HG02970 (cell line): Measurements from ENCODE around the gene ULK4.
"Not testable (repeated sequence)": the region's sequence is repeated elsewhere in the genome, so short reads cannot be mapped to it uniquely, and the experiment has no call there.

Source experiments
- ATAC-seq: cut with Tn5 transposase; IDR thresholded peaks from one replicate; pipeline ENCODE4 v1.9.1; 2021; ENCODE audit warnings: mild to moderate bottlenecking, moderate library complexity, moderate number of reproducible peaks; ENCODE audit not compliant: unreplicated experiment, low FRiP score

ULK4 gene

DNA sequence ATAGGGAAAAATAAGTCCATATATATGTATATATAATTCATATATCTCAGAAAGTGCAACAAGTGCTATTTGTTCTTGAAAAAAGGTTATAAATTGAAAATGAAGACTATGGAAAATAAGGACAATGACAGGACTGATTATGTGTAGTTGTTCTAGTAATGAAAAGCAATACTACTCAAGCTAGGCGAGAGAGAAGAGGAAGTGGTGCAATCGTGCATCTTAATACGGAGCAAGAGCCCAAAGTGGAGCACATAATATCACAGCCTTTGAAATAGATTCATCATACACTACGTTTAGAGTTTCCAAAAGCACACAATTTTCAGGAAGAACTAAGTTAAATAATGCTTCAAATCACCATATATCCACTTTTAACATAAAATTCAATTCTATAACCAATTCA is 87.9 kb downstream of the ULK4 start:
- ATAC-seq, result no peak

DNA sequence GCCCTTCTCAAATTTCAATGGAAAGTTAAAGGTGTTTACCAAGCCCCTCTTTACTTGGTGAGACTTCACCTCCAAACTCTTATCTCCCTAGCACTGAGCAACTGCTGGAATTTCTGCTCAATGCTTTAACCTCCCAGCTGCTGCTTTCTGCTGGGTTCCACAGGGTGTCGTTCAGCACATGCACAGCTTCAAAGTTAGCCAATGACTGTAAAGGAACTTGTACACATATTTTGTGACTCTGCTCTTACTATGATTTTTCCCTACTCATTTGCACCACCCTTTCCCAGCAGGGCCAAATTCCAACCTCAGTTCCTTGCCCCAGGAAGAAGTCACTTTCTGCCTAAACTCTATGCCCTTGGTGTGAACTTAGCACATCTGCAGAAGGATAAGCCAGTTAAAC is 89.7 kb downstream of the ULK4 start:
- ATAC-seq, result no peak

DNA sequence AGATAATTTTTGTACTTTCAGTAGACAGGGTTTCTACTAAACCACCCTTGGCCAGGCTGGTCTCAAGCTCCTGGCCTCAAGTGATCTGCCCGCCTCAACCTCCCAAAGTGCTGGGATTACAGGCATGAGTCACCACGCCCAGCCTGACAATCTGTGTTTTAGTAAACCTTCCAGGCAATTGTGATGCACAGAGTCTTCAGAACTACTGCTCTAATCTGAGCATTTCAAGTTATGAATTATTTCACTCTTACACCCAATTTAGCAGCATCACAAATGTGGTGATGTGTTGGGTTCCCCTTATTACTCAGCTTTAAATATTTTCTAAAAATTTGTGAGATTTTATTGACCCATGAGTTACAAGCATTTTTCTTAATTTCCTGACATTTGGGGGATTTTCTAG is 94.4 kb downstream of the ULK4 start:
- no peak for ATAC-seq

GRCh38 chr3:41866298-41866697 is 95.6 kb downstream of the ULK4 start:
- ATAC-seq, result no peak

GRCh38 chr3:41863024-41863423 is 98.9 kb downstream of the ULK4 start:
- no peak for ATAC-seq

DNA sequence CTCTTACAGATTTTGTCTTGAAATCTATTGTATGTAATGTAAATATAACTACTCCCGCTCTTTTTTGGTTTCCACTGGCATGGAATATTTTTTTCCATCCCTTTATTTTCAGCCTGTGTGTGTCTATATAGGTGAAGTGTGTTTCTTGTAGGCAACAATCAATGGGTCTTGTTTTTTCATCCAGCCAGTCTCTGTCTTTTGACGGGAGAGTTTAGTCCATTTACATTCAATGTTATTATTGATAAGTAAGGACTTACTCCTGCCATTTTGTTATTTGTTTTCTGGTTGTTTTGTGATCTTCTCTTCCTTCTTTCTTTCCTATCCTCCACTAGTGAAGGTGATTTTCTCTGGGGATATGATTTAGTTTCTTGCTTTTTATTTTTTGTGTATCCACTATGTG is 101.4 kb downstream of the ULK4 start:
- ATAC-seq, result not testable (repeated sequence)

GRCh38 chr3:41854956-41855355 is 106.9 kb downstream of the ULK4 start:
- ATAC-seq, result no peak

- ATAC-seq, result no peak
These were observed 108.2 kb downstream of the ULK4 start for GRCh38 chr3:41853540-41854196.

- ATAC-seq, result no peak
These were observed 112.9 kb downstream of the ULK4 start for GRCh38 chr3:41848753-41849574.

GRCh38 chr3:41847679-41848078 is 114.2 kb downstream of the ULK4 start:
- no peak for ATAC-seq

DNA sequence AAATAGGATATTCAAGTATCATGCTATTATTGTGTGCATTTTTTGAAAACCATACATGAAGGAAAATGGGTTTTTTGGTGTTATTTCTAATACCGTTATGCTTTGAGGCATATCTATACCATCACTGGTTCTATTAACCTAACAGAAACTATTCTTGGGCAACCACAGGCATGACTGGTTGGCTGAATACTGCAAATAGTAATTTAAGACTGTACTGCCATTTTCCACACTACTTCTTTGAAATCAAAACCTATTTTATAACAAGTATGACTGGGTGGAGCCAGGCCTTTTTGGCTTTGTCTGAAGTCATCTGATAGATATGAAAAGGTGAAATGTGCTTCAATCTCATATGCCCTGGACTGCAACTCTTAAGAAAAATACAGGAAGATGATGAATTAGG is 115.1 kb downstream of the ULK4 start:
- no peak for ATAC-seq

DNA sequence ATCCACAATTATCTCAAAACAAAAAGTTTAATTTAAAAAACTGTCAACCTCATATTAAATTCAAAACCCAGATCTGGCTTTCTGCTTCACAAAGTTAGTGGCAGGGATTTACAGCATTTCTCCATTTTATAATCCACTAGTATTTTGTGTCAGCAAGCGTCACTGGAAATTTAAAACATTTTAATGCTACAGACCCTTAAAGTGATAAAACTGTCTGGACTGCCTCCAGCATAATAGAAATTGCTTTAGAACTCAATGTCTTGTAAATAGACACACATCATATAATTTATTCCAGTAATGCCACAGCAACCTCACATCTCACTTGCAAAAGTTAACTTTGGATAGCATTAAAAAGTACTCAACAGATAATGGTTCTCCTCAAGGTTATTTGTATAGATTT is 116.1 kb downstream of the ULK4 start:
- no peak for ATAC-seq

- ATAC-seq, result not testable (repeated sequence)
These were observed 117.6 kb downstream of the ULK4 start for GRCh38 chr3:41844256-41844655.

- ATAC-seq, result not testable (repeated sequence)
These were observed 120.8 kb downstream of the ULK4 start for GRCh38 chr3:41840936-41841668.

DNA sequence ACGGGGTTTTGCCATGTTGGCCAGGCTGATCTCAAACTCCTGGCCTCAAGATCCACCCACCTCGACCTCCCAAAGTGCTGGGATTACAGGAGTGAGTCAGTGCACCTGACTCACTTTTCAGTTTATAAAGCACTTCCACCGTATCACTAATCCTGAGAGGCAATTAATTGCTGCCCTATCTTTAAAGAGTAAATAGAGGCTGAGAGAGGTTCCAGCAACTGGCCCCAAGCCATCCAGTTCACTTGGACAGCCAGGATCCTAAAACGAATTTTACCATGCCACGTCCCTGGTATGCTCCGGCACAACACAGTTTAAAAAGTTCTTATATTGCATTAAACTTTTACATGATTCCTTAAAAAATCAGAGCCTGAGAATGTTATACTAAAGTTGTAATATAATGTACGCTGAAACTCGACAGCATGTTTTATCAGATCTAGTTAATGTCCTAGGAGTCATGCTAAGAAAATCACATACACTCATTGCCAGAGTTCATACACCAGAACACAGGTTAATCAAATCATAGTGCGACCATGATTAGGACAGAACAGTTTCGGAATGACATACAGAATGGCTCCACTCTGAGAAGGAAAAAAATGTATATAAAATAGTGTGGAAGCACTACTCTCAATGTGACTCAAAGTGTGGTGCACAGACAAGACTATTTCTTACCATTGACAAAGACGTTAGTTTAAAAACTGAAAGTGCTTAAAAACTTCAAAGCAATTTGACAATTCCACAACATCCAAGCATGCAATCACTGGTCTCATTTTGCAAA is 125.4 kb downstream of the ULK4 start:
- no peak for ATAC-seq

- ATAC-seq, result no peak
These were observed 128.3 kb downstream of the ULK4 start for GRCh38 chr3:41833628-41834027.

- no peak for ATAC-seq
These were observed 142.7 kb downstream of the ULK4 start for GRCh38 chr3:41819236-41819635.

- no peak for ATAC-seq
These were observed 153.3 kb downstream of the ULK4 start for GRCh38 chr3:41808618-41809017.

- no peak for ATAC-seq
These were observed 153.8 kb downstream of the ULK4 start for GRCh38 chr3:41808152-41808551.

DNA sequence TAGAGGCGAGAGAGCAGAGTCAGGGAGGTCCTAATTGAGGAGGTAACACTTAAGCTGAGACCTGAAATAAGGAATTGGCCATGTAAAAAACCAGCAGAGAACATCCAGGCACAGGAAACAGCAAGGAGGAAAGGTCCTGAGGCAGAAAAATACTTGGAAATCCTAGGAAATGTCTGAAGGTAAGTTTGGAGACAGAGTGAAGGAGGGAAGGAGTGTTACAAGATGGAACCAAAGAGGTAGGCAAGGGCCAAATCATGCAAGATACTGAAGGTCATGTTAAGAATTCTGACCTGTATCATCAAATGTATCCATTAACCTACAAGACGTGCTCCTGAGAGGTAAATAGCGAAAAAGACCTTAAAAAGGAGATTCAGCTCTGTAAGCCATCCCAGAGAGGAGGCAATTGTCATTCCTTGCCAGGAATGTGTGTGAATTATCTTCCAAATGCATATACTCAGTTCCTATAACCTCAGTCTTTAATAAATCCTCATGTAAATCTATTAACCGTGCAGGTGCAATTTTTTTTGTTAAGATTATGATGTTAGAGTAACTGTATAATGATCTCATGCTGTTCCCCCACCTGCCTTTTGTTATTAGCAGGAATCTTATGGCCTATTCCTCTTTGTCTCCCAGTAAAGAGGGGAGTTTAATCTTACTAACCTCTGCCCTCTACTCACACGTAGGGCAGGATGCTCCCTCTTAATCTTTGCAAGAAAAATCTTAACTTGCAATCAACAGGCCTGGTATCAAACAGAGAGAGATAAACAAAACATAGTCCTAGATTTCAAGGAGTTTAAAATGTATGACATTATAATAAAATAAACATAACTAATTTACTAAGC is 166.9 kb downstream of the ULK4 start:
- no peak for ATAC-seq
